H1 (cell line): ENCODE data around the gene TEX51. TPM values are rescaled to one million over a fixed set of nuclear protein-coding genes. Genes with fewer than 3 reads are reported as not detected.

Experiments used
- RNF2 ChIP-seq: fragments of 200-900, 300-1000 bp; sonication (generic); IDR thresholded peaks from 2 replicates; pipeline ENCODE4 v1.7.1; 2016; ENCODE audit warnings: borderline replicate concordance, low read depth, mild to moderate bottlenecking, antibody characterized with exemption, low read length; ENCODE audit not compliant: poor library complexity, severe bottlenecking; ENCODE audit errors: missing control alignments
- SP2 ChIP-seq: IDR thresholded peaks from 2 replicates; pipeline ENCODE4 v1.6.1; 2012; ENCODE audit warnings: mild to moderate bottlenecking, low read length, inconsistent platforms
- polyA plus RNA-seq, 7 experiments: library from polyadenylated mRNA; depleted of rRNA in 3 of 7; stranded (reverse) in 5 of 7; unstranded in 2 of 7; fragments of >200 nt in 5 of 7; fragments of 200-250 nt in 2 of 7; gene quantifications; 1 replicate in 5 of 7; 2 replicates in 1 of 7; 4 replicates in 1 of 7; pipeline versions ENCODE4 v1.2.1 to v1.2.3, GENCODE V29; 2011 to 2013; ENCODE audit warnings: missing spikeins in 2 of 7, mixed read lengths in 2 of 7
- total RNA-seq: library from RNA; stranded (reverse); fragmentation: NEBNext Ultra II Directional; extraction: Animal tissue kit (Norgen Biotek cat#: 25700); gene quantifications from 2 replicates; pipeline ENCODE4 v1.2.1, GENCODE V29; 2021

TEX51 gene
- total and polyA plus RNA-seq, 2 of the 8 experiments (the other 6 are each of a cell fraction or from before 2014, with no cell fraction given): not detected

DNA sequence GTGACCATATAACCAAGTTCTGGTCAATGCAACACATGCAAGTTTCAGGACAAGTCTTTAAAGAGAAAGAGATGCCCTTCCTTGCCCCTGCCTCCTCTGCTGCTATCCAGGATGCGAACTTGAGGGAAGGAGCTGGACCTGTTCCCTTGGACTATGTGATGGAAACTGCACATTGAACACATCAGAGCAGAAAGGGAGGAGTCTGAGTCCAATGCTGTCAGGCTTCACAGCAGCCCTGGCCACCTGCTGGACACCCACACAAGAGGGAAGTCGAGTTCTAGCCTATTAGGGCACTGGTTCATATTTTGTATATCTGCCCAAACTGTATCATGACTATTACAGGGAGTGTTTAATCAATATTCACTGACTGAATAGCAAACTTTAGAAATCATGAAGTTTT is 38.3 kb upstream of the TEX51 start (continued):
- TF ChIP-seq RNF2 (no peak), SP2 (no peak)
- TF ChIP-seq, all 59 proteins: peak for 0
